GM12875 (cell line): ENCODE measurements around the gene SCN4A.

Source experiments
- H3K4me3 ChIP-seq: one replicate; pipeline ENCODE4 v1.5.1; 2011; ENCODE audit warnings: low read depth, low read length, control low read depth
- TF ChIP-seq, protein P1 (sequence below): IDR thresholded peaks from 2 replicates; pipeline ENCODE4 v1.5.1; 2011; ENCODE audit warnings: low read depth, mild to moderate bottlenecking, control low read depth, inconsistent platforms, low read length, moderate library complexity, borderline replicate concordance; ENCODE audit not compliant: insufficient read depth

Gene SCN4A

DNA sequence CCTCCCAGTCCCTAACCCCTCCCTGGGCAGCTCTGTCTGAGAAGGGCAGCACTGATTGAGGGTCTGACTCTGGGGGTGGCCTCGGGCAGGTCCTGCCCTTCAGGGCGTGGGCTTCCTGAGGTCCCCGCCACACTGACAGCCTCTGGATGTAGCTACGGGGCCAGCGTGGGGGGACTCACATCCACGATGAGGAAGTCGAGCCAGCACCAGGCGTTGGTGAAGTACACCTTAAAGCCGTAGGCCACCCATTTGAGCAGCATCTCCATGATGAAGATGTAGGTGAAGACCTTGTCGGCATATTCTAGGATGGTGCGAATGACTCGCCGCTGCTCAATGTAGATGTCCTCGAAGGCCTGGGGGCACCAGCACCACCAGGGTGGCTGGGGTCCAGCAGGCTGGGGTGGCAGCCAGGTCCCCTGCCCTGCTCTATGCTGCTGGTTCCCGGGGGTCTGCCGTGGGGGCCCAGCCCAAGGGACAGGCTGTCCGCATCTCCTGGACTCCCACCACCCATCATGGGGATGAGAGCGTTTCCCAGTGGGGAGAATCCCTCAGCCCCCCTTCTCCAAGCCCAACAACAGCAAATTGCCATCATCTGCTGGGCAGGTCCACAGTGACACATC, 24.9 kb downstream of the SCN4A start:
- TF ChIP-seq, protein P1, sequence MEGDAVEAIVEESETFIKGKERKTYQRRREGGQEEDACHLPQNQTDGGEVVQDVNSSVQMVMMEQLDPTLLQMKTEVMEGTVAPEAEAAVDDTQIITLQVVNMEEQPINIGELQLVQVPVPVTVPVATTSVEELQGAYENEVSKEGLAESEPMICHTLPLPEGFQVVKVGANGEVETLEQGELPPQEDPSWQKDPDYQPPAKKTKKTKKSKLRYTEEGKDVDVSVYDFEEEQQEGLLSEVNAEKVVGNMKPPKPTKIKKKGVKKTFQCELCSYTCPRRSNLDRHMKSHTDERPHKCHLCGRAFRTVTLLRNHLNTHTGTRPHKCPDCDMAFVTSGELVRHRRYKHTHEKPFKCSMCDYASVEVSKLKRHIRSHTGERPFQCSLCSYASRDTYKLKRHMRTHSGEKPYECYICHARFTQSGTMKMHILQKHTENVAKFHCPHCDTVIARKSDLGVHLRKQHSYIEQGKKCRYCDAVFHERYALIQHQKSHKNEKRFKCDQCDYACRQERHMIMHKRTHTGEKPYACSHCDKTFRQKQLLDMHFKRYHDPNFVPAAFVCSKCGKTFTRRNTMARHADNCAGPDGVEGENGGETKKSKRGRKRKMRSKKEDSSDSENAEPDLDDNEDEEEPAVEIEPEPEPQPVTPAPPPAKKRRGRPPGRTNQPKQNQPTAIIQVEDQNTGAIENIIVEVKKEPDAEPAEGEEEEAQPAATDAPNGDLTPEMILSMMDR = no peak

DNA sequence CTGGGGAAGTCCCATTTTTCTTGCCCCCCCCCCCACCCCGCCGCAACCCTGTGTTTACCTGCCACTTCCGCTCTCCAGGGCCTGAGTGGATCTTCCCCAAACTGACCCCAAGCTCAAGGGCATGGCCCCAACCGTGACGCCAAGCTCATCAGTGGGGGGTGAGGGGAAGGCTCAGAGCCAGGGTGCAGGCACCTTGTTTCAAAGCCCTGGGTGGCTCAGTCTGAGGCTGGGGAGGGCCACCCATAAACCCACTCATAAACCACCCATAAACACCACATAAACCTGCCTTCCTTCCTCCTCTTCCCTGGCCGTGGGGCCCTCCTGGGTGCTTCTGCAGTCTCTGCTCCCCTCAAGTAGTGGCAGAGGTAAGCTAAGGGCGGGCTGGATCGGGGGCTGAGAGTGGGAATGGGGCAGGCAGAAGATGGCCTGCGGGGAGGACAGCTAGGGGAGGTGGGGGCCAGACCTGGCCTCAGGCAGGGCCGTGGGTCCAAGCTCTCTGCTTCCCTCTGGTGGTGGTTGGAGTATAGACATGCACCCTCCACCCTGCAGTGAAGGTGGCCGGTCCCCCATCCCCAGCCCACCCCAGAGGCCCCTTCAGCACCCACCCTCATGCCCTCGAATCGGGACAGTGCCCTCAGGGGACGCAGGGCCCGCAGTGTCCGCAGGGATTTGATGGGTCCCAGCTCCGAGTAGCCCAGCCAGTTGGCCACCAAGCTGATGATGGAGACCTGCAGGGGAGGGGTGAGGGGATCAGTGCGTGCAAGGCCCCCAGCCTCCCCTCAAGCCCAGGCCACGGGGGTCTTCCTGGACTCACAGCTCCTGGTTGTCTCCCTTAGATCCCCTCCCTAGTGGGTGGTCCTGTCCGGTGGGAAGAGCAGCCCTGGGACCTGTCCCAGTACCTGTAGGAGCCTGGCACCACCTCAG, 26.0 kb downstream of the SCN4A start:
- peak overlapping the region; percentile 23 for H3K4me3 ChIP-seq

More for the DNA sequence above, 24.9 kb downstream of the SCN4A start:
- H3K4me3 ChIP-seq = no peak overlapping the region

DNA sequence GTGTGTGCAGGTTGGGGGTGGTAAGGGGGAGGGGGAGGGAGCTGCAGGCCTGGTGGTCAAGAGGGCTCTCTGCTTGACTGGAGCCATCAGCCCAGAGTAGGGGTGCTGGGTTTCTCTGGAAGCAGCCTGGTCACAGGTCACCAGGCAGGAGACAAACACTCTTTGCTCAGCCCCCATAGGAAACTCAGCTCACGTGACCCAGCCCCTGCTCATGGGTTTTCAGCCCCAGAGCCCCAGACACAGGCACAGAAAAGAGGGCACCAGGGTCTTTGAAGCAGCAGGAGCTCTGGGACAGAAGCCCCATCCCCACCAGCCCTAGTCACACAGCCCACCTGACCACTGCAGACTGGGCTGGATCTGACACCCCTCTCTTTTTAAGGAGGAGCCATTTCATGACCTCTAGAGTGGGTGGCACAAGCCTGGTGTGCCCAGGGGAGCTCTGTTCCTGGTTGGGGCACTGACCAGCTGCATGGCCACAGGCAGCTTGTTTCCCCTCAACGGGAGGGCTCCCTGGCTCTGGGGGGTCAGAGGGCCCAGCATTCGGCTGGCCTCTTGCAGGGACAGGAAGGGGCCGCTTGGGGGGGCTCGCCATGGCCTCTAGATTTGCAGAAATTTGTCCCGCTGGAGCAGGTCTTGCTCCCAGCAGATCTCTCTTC, 26.8 kb downstream of the SCN4A start:
- TF ChIP-seq, protein P1 = peak; percentile 52
- H3K4me3 ChIP-seq = peak overlapping the region; percentile 19

More for the DNA sequence above, 26.0 kb downstream of the SCN4A start:
- TF ChIP-seq, protein P1 = peak; percentile 88

DNA sequence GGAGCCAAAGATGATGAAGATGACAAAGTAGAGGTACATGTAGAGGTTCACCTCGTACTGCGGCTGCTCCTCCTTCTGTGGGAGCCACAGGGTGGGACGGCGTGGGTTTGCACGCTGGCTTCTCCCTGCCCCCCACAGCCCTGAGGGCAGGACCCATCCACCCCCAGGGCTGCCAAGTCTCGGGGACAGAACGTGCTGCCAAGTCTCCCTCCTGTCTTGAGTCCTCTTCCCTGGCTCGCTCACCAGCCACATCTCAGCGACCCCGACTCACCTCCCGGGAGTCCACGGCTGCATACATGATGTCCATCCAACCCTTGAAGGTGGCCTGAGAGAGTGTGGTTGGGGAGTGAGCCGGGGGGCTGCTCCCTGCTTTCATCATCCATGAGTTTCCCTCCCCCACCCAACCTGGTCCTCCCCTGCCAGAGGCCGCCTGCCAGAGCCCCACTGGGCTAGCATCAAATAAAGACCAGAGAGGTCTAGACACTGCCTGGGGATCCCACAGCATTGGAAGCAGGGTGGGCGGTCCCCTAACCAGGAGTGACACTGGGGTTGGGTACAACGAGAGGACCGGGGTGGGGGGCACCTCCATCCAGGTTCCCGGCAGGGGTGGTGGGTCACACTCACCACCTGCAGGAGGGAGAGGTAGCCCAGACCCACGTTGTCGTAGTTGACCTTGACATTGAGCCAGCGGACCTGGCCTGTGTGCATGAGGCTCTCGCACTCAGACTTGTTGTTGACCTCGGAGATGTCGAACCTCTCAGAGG, 27.8 kb downstream of the SCN4A start:
- H3K4me3 ChIP-seq = no peak overlapping the region
- TF ChIP-seq, protein P1 = no peak

DNA sequence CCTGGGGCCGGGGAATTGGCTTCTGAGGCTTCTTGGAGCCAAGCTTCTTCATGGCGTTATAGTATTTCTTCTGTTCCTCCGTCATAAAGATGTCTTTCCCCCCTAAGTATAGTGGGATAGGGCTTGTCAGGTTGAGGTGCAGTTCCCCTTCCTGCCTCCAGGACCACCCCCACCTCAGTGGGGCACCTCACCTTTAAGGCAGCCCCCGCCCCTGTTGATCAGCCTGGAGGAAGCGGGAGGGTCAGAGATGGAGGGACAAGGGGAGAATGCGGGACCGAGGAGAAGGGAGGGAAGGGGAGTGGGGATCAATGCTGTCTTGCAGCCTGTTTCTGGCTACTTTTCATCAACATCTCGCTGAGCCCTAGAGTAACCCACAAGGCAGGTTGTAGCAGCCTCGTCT, 29.0 kb downstream of the SCN4A start:
- TF ChIP-seq, protein P1 = peak; percentile 42; the same call in 1 of the 2 replicates
- H3K4me3 ChIP-seq = no peak overlapping the region

DNA sequence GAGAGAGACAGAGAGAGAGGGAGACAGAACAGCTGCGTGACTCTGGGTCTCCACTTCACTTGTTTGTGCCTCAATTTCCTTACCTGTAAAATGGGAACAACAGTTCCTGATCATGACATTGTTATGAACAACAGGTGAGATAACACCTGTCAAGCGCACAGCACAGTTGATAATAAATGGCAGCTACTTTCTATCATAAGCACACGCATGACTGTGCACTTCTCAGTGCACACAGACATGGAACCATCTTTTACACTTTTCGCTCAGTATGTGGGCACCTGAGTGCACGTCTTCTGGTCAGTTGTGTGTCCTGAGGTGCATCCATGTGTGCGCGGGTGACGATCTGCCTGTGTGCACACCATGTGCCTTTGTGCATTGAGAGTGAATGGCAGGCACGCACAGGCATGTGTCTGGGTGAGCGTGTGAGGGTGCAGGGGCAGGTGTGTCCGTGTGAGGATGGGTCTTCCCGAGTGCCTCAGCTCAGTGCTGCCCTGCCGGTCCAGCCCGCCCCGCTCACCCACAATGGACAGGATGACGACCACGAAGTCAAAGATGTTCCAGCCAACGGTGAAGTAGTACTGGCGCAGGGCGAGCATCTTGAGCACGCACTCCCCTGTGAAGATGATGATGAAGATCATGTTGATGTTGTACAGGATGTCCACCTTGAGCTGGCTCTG, 30.3 kb downstream of the SCN4A start:
- no peak overlapping the region for H3K4me3 ChIP-seq
- TF ChIP-seq, protein P1 = no peak
